ENCODE data around the gene TBK1.

Gene TBK1

DNA sequence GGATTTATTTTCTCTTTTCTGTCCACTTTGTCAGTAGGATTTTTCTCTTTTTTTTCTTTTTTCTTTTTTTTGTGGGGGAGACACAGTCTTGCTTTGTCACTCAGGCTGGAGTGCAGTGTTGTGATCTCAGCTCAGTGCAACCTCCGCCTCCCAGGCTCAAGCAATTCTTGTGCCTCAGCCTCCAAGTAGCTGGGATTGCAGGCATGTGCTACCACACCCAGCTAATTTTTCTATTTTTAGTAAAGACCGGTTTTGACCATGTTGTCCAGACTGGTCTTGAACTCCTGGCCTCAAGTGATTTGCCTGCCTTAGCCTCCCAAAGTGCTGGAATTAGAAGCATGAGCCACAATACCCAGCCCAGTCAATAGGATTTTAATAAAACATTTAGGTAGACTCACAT is 21.0 kb upstream of the TBK1 start:
- ATAC-seq: no peak
- no peak for TF ChIP-seq ZC3H10 (CRISPR knock-in tag; IDR thresholded peaks at IDR 0.05)
- no peak for TF ChIP-seq GLIS3 (CRISPR knock-in tag; IDR thresholded peaks at IDR 0.05)
- no peak for TF ChIP-seq TCF4 (CRISPR knock-in tag; IDR thresholded peaks at IDR 0.05; ENCODE audit: borderline replicate concordance)
- no peak for TF ChIP-seq PPARA (CRISPR knock-in tag; IDR thresholded peaks at IDR 0.05; ENCODE audit: borderline replicate concordance)
- TF ChIP-seq ZFP3 (CRISPR knock-in tag; IDR thresholded peaks at IDR 0.05): no peak
- TF ChIP-seq SNAI2 (CRISPR knock-in tag; IDR thresholded peaks at IDR 0.05): no peak
- no peak for TF ChIP-seq PATZ1 (CRISPR knock-in tag; IDR thresholded peaks at IDR 0.05; ENCODE audit: borderline replicate concordance)
- TF ChIP-seq ZFP30 (CRISPR knock-in tag; IDR thresholded peaks at IDR 0.05): no peak
- no peak for TF ChIP-seq ZNF70 (CRISPR knock-in tag; IDR thresholded peaks at IDR 0.05)
- no peak for TF ChIP-seq ISL1 (CRISPR knock-in tag; IDR thresholded peaks at IDR 0.05)
- no peak for TF ChIP-seq ARNTL (CRISPR knock-in tag; IDR thresholded peaks at IDR 0.05; ENCODE audit: borderline replicate concordance, low read depth)
- TF ChIP-seq, protein P1, sequence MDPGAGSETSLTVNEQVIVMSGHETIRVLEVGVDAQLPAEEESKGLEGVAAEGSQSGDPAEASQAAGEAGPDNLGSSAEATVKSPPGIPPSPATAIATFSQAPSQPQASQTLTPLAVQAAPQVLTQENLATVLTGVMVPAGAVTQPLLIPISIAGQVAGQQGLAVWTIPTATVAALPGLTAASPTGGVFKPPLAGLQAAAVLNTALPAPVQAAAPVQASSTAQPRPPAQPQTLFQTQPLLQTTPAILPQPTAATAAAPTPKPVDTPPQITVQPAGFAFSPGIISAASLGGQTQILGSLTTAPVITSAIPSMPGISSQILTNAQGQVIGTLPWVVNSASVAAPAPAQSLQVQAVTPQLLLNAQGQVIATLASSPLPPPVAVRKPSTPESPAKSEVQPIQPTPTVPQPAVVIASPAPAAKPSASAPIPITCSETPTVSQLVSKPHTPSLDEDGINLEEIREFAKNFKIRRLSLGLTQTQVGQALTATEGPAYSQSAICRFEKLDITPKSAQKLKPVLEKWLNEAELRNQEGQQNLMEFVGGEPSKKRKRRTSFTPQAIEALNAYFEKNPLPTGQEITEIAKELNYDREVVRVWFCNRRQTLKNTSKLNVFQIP (CRISPR knock-in tag; IDR thresholded peaks at IDR 0.05; ENCODE audit: borderline replicate concordance, low read depth): no peak
- TF ChIP-seq ESRRG (CRISPR knock-in tag; IDR thresholded peaks at IDR 0.05): no peak

- no peak for ATAC-seq
- TF ChIP-seq RARB (CRISPR knock-in tag; IDR thresholded peaks at IDR 0.05) (no peak), OSR1 (CRISPR knock-in tag; IDR thresholded peaks at IDR 0.05) (no peak), TOX (CRISPR knock-in tag; IDR thresholded peaks at IDR 0.05; ENCODE audit: borderline replicate concordance) (no peak), CSDC2 (CRISPR knock-in tag; IDR thresholded peaks at IDR 0.05) (no peak), ARNTL (CRISPR knock-in tag; IDR thresholded peaks at IDR 0.05; ENCODE audit: borderline replicate concordance, low read depth) (no peak), SNAI2 (CRISPR knock-in tag; IDR thresholded peaks at IDR 0.05) (no peak), ZNF565 (CRISPR knock-in tag; conservative IDR thresholded peaks at IDR 0.05; ENCODE audit: low read depth) (no peak), ZC3H10 (CRISPR knock-in tag; IDR thresholded peaks at IDR 0.05) (no peak), ZNF70 (CRISPR knock-in tag; IDR thresholded peaks at IDR 0.05) (no peak)
- TF ChIP-seq, protein P1 (CRISPR knock-in tag; IDR thresholded peaks at IDR 0.05; ENCODE audit: borderline replicate concordance, low read depth): no peak
Measured at GRCh38 chr12:64431791-64432190, 20.1 kb upstream of the TBK1 start.

DNA sequence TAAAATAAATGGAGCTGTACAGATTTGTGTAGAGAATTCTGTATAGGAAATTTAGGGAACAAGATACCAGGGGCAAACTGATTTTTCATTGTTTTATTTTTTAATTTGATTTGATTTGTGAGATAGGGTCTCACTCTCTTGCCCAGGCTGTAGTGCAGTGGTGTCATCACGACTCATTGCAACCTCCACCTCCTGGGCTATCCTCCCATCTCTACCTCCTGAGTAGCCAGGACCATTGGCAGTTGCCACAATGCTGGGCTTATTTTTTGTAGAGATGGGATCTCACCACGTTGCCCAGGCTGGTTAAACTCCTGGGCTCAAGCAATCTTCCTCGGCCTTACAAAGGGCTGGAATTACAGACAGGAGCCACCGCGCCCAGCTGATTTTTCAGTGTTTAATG is 18.0 kb upstream of the TBK1 start:
- TF ChIP-seq CSRNP3 (CRISPR knock-in tag; IDR thresholded peaks at IDR 0.05) (no peak), RARB (CRISPR knock-in tag; IDR thresholded peaks at IDR 0.05) (no peak)

GRCh38 chr12:64440100-64440499 is 11.8 kb upstream of the TBK1 start:
- TF ChIP-seq OSR1 (CRISPR knock-in tag; IDR thresholded peaks at IDR 0.05) (no peak), ZNF8 (CRISPR knock-in tag; IDR thresholded peaks at IDR 0.05) (no peak)
- no peak for ATAC-seq

More for the DNA sequence above, 18.0 kb upstream of the TBK1 start:
- ATAC-seq: no peak

GRCh38 chr12:64445490-64445889 is 6.4 kb upstream of the TBK1 start:
- no peak for TF ChIP-seq ARNTL (CRISPR knock-in tag; IDR thresholded peaks at IDR 0.05; ENCODE audit: borderline replicate concordance, low read depth)
- TF ChIP-seq SNAI2 (CRISPR knock-in tag; IDR thresholded peaks at IDR 0.05): no peak
- no peak for TF ChIP-seq CSDC2 (CRISPR knock-in tag; IDR thresholded peaks at IDR 0.05)
- no peak for TF ChIP-seq ZNF8 (CRISPR knock-in tag; IDR thresholded peaks at IDR 0.05)
- TF ChIP-seq RARB (CRISPR knock-in tag; IDR thresholded peaks at IDR 0.05): no peak
- no peak for TF ChIP-seq ZNF565 (CRISPR knock-in tag; conservative IDR thresholded peaks at IDR 0.05; ENCODE audit: low read depth)
- TF ChIP-seq ZFP30 (CRISPR knock-in tag; IDR thresholded peaks at IDR 0.05): no peak
- no peak for TF ChIP-seq ZC3H10 (CRISPR knock-in tag; IDR thresholded peaks at IDR 0.05)
- TF ChIP-seq ISL1 (CRISPR knock-in tag; IDR thresholded peaks at IDR 0.05): no peak
- ATAC-seq: no peak
